ENCODE results near the gene CSTF3. TPM values are rescaled to one million over a fixed set of nuclear protein-coding genes. Genes with fewer than 3 reads are reported as not detected.

The CSTF3 gene
- polyA plus RNA-seq, 1 donor from 2014 or later = 86.8 TPM

DNA sequence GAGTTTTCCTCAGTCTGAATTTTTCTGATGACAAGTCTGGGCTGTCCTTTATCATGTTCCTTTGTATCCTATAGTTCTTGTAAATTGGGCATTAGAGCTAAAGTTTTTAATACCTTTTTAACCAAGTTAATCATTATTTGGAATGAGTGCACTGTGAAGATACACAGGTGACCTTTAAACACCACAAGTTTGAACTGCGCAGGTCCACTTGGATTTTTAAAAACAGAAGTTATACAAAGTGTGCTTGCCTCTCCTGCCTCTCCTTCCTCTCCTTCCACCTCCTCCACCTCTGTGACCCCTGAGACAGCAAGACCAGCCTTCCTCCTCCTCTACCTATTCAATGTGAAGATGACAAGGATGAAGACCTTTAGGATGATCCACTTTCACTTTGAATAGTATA lies 126.3 kb downstream of the CSTF3 start:
- no peaks in the 10 kb centered on the region for H3K36me3 ChIP-seq (ENCODE audit: insufficient read depth, low read length)
- no peak overlapping the region for H3K4me3 ChIP-seq (ENCODE audit: low read length)
- no peak overlapping the region for H3K27ac ChIP-seq (ENCODE audit: low read length)
- H3K9me2 ChIP-seq (ENCODE audit: insufficient read depth, low read length) = no peaks in the 10 kb centered on the region
- TF ChIP-seq CTCF (IDR thresholded peaks at IDR 0.05; ENCODE audit: poor library complexity, severe bottlenecking) (no peak), TAF1 (IDR thresholded peaks at IDR 0.05; ENCODE audit: low read depth) (no peak), RAD21 (conservative IDR thresholded peaks at IDR 0.05) (no peak), SMC3 (conservative IDR thresholded peaks at IDR 0.05; ENCODE audit: poor library complexity) (no peak), MXI1 (conservative IDR thresholded peaks at IDR 0.05; ENCODE audit: poor library complexity, severe bottlenecking) (no peak), EZH2 (IDR thresholded peaks at IDR 0.05; ENCODE audit: borderline replicate concordance, insufficient read depth, low read length, poor library complexity, severe bottlenecking) (no peak), EP300 (conservative IDR thresholded peaks at IDR 0.05; ENCODE audit: poor library complexity, severe bottlenecking) (no peak), POLR2AphosphoS5 (IDR thresholded peaks at IDR 0.05) (no peak)
- TF ChIP-seq, protein P1, sequence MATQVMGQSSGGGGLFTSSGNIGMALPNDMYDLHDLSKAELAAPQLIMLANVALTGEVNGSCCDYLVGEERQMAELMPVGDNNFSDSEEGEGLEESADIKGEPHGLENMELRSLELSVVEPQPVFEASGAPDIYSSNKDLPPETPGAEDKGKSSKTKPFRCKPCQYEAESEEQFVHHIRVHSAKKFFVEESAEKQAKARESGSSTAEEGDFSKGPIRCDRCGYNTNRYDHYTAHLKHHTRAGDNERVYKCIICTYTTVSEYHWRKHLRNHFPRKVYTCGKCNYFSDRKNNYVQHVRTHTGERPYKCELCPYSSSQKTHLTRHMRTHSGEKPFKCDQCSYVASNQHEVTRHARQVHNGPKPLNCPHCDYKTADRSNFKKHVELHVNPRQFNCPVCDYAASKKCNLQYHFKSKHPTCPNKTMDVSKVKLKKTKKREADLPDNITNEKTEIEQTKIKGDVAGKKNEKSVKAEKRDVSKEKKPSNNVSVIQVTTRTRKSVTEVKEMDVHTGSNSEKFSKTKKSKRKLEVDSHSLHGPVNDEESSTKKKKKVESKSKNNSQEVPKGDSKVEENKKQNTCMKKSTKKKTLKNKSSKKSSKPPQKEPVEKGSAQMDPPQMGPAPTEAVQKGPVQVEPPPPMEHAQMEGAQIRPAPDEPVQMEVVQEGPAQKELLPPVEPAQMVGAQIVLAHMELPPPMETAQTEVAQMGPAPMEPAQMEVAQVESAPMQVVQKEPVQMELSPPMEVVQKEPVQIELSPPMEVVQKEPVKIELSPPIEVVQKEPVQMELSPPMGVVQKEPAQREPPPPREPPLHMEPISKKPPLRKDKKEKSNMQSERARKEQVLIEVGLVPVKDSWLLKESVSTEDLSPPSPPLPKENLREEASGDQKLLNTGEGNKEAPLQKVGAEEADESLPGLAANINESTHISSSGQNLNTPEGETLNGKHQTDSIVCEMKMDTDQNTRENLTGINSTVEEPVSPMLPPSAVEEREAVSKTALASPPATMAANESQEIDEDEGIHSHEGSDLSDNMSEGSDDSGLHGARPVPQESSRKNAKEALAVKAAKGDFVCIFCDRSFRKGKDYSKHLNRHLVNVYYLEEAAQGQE (IDR thresholded peaks at IDR 0.05; ENCODE audit: borderline replicate concordance) = no peak
- H4K20me1 ChIP-seq (ENCODE audit: insufficient read depth) = no peaks in the 10 kb centered on the region
- H3K9ac ChIP-seq (ENCODE audit: low read length) = no peak overlapping the region
- no peak overlapping the region for H2AFZ ChIP-seq (ENCODE audit: low read depth, low read length)
- no peaks in the 10 kb centered on the region for H3K9me3 ChIP-seq (ENCODE audit: low read length)
- H3K79me2 ChIP-seq (replicated peaks; ENCODE audit: insufficient read depth, low read length) = no peaks in the 10 kb centered on the region
- no peak overlapping the region for H3K4me2 ChIP-seq (ENCODE audit: low read length)
- H3K27me3 ChIP-seq (ENCODE audit: insufficient read depth, low read depth, low read length) = no peaks in the 10 kb centered on the region
- H3F3A ChIP-seq (ENCODE audit: insufficient read depth, low read length, poor library complexity, severe bottlenecking) = no peaks in the 10 kb centered on the region

Small RNA genes lying within 50 kb of the gene (small RNA-seq; reads per million reads assigned to genes)
- 0 to 1.2 (median 0) reads per million in 3 experiments for gene RF00019

Other genes starting within 250 kb of the CSTF3 start
- gene DEPDC7, start 145.6 kb downstream of the CSTF3 start, polyA plus RNA-seq = 1.3 and 3.3 TPM in 2 replicates
- 12.5 and 19.2 TPM in 2 replicates for gene TCP11L1, start 121.9 kb downstream of the CSTF3 start, polyA plus RNA-seq
- gene HIPK3, start 95.9 kb upstream of the CSTF3 start, polyA plus RNA-seq = 12.4 and 25.5 TPM in 2 replicates
- 13.2 and 14.4 TPM in 2 replicates for gene KIAA1549L, start 214.6 kb upstream of the CSTF3 start, polyA plus RNA-seq